NT2/D1 (cell line): ENCODE data around the gene H2AZ2.

ENCODE experiments used
- DNase-seq: peaks from one replicate; pipeline ENCODE4 v3.0.0-alpha.2; 2011; ENCODE audit warnings: low read depth, low spot score
- H3K27me3 ChIP-seq: 2 replicates; pipeline ENCODE4 v1.6.0; 2011; ENCODE audit warnings: mild to moderate bottlenecking; ENCODE audit not compliant: insufficient read length, insufficient read depth
- H3K36me3 ChIP-seq: 2 replicates; pipeline ENCODE4 v1.6.1; 2011; ENCODE audit warnings: mild to moderate bottlenecking, low read length, mixed read lengths; ENCODE audit not compliant: insufficient read depth, insufficient read length
- H3K4me1 ChIP-seq: 2 replicates; pipeline ENCODE4 v1.5.1; 2011; ENCODE audit not compliant: insufficient read depth, insufficient read length
- H3K4me3 ChIP-seq: 2 replicates; pipeline ENCODE4 v1.5.1; 2011; ENCODE audit warnings: low read depth; ENCODE audit not compliant: insufficient read length
- H3K9ac ChIP-seq: 2 replicates; pipeline ENCODE4 v1.6.0; 2011; ENCODE audit warnings: low read depth; ENCODE audit not compliant: insufficient read length
- H3K9me3 ChIP-seq: 2 replicates; pipeline ENCODE4 v1.5.1; 2011; ENCODE audit warnings: mild to moderate bottlenecking, low read length; ENCODE audit not compliant: insufficient read depth
- SUZ12 ChIP-seq: IDR thresholded peaks from 2 replicates; pipeline ENCODE4 v1.6.1; 2011; ENCODE audit not compliant: insufficient read length, insufficient read depth; ENCODE audit errors: extremely low read depth
- YY1 ChIP-seq: IDR thresholded peaks from 2 replicates; pipeline ENCODE4 v1.6.1; 2011; ENCODE audit not compliant: insufficient read length, insufficient read depth
- ZNF274 ChIP-seq: IDR thresholded peaks from 2 replicates; pipeline ENCODE4 v1.6.1; 2011; ENCODE audit warnings: mild to moderate bottlenecking, low read depth, low read length

H2AZ2 gene

DNA sequence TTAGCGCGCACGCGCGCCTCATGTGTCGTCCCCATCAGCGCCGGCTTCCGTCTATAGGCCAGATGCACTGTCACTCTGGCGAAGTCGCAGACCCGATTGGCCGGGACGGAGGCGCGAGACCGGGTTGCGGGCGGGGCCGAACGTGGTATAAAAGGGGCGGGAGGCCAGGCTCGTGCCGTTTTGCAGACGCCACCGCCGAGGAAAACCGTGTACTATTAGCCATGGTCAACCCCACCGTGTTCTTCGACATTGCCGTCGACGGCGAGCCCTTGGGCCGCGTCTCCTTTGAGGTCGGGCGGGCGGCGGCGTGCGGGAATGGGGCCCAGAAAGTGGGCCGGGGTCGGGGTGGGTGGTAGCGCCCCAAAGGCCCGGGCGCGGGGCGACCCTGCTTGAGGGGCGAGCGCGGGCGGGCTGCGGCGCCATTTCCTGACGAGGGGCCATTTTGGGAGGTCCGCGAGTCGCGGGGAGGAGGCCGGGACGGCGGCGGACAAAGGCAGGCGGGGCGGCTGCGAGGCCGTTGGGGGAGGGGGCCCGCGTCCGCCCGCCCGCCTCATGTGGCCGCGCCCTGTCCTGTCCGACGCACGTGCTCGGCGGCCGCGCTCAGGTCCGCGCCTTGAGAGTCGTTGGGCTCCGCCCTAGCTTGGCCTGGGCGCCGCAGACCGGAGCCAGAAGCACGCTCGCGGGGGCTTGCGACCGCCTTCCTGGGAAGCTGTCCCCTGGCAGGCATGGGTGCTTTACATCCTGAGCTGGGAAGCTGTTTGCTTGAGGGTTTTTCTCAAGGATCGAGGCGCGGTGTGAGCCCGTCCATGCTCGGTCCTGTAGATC is 51.2 kb downstream of the H2AZ2 start, which contains the start of gene PPIA:
Gene PPIA, plus strand, starts transcription at position 178 of the 825 bp plus-strand sequence. Its CDS starts 44 bp downstream, at position 222.
- no peaks in the 10 kb centered on the region for H3K27me3 ChIP-seq
- H3K9me3 ChIP-seq = no peaks in the 10 kb centered on the region
- peaks cover 45% of the 10 kb centered on the region for H3K36me3 ChIP-seq
- H3K4me1 ChIP-seq = no peaks in the 10 kb centered on the region
- peak within 1 kb of the TSS; percentile 100 for H3K9ac ChIP-seq
- H3K4me3 ChIP-seq = peak within 1 kb of the TSS; percentile 99
- TF ChIP-seq YY1 (peak; percentile 46), SUZ12 (no peak), ZNF274 (no peak)
- DNase-seq = peak; percentile 99

DNA sequence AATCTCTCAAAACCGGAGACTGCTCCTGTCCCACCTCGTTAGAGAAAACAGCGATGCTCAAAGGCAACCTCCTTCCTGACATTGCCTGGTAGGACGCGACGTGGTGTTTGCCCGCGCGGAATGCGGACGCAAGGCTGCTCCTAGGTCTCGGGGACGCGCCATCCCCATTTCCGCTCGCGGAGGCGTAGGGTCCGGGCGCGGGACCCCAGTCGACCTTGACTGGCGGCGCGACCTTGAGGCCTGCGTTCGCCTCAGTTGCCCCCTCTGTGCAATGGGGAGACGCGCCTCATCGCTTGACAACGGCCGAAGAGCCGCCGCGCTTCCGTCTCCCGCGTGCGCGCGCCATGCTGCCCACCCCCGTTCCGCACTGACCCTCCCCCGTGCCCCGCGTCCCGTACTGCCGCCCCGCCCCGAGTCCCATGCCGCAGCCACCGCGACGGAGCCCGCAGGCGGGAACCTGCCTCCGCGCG is 51.8 kb downstream of the H2AZ2 start:
- no peak for DNase-seq
- Histone ChIP-seq H3K9ac (peak overlapping the region; percentile 95), H3K36me3 (peaks cover 41% of the 10 kb centered on the region), H3K4me3 (peak overlapping the region; percentile 89), H3K27me3 (no peaks in the 10 kb centered on the region), H3K9me3 (no peaks in the 10 kb centered on the region), H3K4me1 (no peaks in the 10 kb centered on the region)
- TF ChIP-seq ZNF274 = no peak
- no peak for TF ChIP-seq YY1
- no peak for TF ChIP-seq SUZ12

DNA sequence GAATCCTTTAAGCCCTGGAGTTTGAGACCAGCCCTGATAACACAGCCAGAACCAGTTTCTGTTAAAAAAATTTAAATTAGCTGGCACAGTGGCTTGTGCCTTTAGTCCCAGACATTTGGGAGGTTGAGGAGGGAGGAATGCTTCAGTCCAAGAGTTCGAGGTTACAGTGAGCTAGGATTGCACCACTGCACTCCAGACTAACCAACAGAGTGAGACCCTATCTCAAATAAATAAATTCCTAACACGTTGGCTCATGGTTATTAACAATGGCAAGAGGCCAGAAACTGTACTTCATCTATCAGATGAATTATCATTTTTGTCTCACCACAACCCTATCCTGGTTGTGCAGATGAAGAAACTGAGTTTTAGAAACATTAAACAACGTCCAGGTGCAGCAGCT is 53.6 kb downstream of the H2AZ2 start:
- H3K9ac ChIP-seq = no peak overlapping the region
- H3K27me3 ChIP-seq = no peaks in the 10 kb centered on the region
- peaks cover 24% of the 10 kb centered on the region for H3K36me3 ChIP-seq
- no peaks in the 10 kb centered on the region for H3K4me1 ChIP-seq
- H3K9me3 ChIP-seq = no peaks in the 10 kb centered on the region
- TF ChIP-seq SUZ12 (no peak), ZNF274 (no peak), YY1 (no peak)
- DNase-seq = no peak
- no peak overlapping the region for H3K4me3 ChIP-seq

DNA sequence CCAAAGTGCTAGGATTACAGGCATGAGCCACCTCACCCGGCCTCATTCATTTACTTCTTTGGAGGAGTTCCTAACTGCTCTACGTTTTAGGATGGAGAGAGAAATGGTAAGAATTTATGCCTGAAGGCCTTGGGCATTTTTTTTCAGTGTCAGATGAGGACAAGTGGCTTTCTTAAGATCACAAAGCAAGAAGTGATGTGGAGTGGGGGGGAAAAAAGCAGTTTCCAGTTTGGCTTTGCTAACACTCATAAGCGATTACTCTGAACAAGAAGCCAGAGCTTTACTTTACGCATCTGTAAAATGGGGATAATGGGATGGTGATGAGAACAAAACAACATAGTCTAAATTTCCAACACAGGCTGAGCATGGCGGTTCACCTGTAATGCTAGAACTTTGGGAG is 54.0 kb downstream of the H2AZ2 start:
- no peak overlapping the region for H3K4me3 ChIP-seq
- peak overlapping the region; percentile 0 for H3K9ac ChIP-seq
- no peak for TF ChIP-seq YY1
- no peak for TF ChIP-seq SUZ12
- no peak for TF ChIP-seq ZNF274
- no peak for DNase-seq
- peaks cover 20% of the 10 kb centered on the region for H3K36me3 ChIP-seq
- no peaks in the 10 kb centered on the region for H3K27me3 ChIP-seq
- H3K9me3 ChIP-seq = no peaks in the 10 kb centered on the region
- H3K4me1 ChIP-seq = no peaks in the 10 kb centered on the region

DNA sequence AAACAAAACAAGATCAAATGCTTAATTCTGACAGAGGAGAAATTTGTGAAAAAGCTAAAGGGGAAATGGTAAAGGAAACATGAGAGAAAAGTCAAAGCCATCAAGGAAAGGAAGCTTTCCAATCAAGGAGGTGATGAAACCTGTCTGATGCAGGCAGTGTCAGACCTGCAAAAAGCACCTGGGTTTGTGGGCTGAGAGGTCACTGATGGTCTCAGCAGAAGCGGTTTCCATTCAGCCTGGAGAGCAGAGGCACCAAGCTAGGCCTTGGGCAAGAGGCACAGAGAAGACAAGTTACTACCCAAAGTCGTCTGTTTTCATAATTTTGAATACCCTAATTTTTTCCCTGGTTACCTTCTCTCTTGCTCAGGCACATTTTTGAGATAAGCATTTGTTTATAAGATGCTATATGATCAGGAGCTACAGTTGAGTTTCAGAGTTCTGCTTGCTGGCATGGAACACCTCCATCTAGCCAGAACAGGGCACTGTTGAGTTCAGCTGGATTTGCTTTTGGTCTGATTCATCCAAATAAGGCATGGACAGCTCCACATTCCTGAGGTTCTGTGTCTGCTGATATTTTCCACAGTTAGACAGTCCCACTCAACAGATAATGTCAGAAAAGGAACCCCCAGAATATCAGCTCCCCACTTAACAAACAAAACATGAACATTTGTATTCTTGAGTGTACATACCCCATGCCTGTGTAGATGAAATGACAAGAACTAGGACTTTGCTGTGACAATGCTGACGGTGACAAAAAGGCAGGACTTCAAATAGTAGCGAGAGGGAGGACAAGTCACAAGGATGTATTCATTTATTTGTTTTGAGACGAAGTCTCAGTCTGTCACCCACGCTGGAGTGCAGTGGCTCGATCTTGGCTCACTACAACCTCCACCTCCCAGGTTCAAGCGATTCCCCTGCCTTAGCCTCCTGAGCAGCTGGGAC is 56.3 kb downstream of the H2AZ2 start:
- no peak for TF ChIP-seq ZNF274
- TF ChIP-seq SUZ12 = no peak
- TF ChIP-seq YY1 = no peak
- H3K4me3 ChIP-seq = no peak overlapping the region
- no peaks in the 10 kb centered on the region for H3K36me3 ChIP-seq
- H3K9me3 ChIP-seq = no peaks in the 10 kb centered on the region
- no peaks in the 10 kb centered on the region for H3K27me3 ChIP-seq
- no peak for DNase-seq
- H3K9ac ChIP-seq = no peak overlapping the region
- no peaks in the 10 kb centered on the region for H3K4me1 ChIP-seq

DNA sequence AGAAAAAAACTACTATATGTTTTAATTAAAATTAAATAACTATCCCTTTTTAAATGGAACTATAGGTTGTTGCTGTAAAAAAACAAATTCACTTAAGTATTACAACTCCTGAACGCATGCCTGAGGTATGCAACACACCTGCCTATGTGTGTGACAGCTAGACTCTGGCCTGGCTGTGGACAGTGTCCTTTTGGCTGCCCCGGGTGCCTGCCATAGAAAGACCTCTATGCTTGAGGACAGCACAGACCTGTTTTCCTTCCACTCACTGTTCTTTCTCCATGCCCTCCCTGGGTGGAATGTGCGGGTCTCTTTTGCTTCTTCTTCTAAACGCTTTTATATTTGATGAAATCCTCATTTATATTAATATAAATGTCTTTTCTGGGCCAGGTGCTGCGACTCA is 57.9 kb downstream of the H2AZ2 start:
- Histone ChIP-seq H3K27me3 (no peaks in the 10 kb centered on the region), H3K9me3 (no peaks in the 10 kb centered on the region), H3K9ac (no peak overlapping the region), H3K4me3 (no peak overlapping the region), H3K4me1 (no peaks in the 10 kb centered on the region), H3K36me3 (no peaks in the 10 kb centered on the region)
- TF ChIP-seq ZNF274 = no peak
- no peak for TF ChIP-seq SUZ12
- no peak for TF ChIP-seq YY1
- DNase-seq = no peak

DNA sequence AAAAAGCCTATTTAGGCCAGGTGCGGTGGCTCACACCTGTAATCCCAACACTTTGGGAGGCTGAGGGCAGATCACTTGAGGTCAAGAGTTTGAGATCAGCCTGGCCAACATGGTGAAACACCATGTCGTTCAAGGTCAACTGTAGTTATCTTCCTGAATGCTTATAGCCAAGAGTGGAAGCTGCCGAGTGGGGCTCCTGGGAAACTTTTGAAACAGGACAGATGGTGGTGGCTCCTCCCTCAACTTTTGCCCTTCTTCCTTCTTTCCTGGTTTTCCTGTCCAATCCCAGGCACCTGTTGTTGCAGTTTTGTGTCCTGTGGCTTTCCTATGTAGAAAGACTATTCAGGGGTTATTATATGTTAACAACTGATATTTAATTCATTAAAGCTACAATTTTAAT is 60.1 kb downstream of the H2AZ2 start:
- H3K36me3 ChIP-seq = no peaks in the 10 kb centered on the region
- no peak for DNase-seq
- no peak overlapping the region for H3K4me3 ChIP-seq
- TF ChIP-seq ZNF274 = no peak
- TF ChIP-seq YY1 = no peak
- no peak for TF ChIP-seq SUZ12
- H3K9me3 ChIP-seq = peaks cover 6% of the 10 kb centered on the region; the same call in 1 of the 2 replicates
- no peak overlapping the region for H3K9ac ChIP-seq
- H3K4me1 ChIP-seq = no peaks in the 10 kb centered on the region
- H3K27me3 ChIP-seq = no peaks in the 10 kb centered on the region
